Epidermal melanocyte (primary cell): ENCODE measurements around the gene GATC.

Experiments
- DNase-seq: peaks from one replicate; pipeline ENCODE4 v3.0.0; 2011; ENCODE audit warnings: low spot score; ENCODE audit not compliant: insufficient read length

The GATC gene

GRCh38 chr12:120445911-120446843 lies at the start of gene GATC, which contains the start of gene TRIAP1:
TSS of gene GATC (plus strand) at chr12:120446444. CDS start at chr12:120446481, 37 bp downstream.
TSS of gene TRIAP1 (minus strand) at chr12:120446384. CDS start at chr12:120446372, 12 bp downstream.
- DNase-seq = no peak

GRCh38 chr12:120397824-120398540 lies 48.3 kb upstream of the GATC start:
- DNase-seq = no peak

DNA sequence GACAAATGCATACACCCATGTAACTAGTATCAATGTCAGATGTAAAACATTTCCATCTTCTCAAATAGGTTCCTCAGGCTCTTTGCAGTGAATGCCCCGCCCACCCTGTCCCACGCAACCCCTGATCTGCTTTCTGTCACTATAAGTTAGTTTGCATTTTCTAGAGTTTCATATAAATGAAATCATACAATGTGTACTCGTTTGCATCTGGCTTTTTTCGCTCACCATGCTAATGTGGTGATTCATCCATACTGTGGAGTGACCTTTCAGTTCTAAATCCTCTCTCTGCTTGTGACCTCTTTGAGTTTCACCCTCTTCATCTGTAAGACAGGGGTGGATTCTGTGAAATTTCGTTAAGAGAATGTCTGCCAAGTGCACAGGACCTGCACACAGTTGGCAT lies 46.7 kb upstream of the GATC start:
- DNase-seq = no peak

- no peak for DNase-seq
These were observed 44.0 kb upstream of the GATC start for GRCh38 chr12:120402217-120402616.

- DNase-seq = no peak
These were observed 42.4 kb upstream of the GATC start for GRCh38 chr12:120403869-120404268.

GRCh38 chr12:120404271-120404670 lies 42.0 kb upstream of the GATC start:
- DNase-seq = no peak

- no peak for DNase-seq
These were observed 40.2 kb upstream of the GATC start for GRCh38 chr12:120406069-120406468.

- no peak for DNase-seq
These were observed 39.7 kb upstream of the GATC start for GRCh38 chr12:120406553-120406952.

GRCh38 chr12:120408771-120409170 lies 37.5 kb upstream of the GATC start:
- DNase-seq = no peak

DNA sequence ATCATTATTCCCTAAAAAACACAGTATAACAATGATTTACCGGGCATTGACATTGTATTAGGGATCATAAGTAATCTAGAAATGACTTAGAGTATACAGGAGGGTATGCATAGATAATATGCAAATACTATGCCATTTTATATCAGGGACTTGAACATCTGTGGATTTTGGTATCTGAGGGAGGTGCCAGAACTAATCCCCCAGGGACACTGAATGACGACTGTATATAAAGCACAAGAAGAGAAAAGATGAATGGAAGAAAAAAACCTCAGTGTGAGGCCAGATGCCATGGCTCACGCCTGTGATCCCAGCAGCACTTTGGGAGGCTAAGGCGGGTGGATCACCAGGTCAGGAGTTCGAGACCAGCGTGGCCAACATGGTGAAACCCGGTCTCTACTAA lies 33.8 kb upstream of the GATC start:
- DNase-seq = no peak

GRCh38 chr12:120413901-120414695 lies 32.1 kb upstream of the GATC start:
- DNase-seq = no peak

- DNase-seq = no peak
These were observed 29.6 kb upstream of the GATC start for GRCh38 chr12:120416490-120417216.

GRCh38 chr12:120417917-120418580 lies 28.2 kb upstream of the GATC start:
- no peak for DNase-seq

- DNase-seq = no peak
These were observed 24.5 kb upstream of the GATC start for GRCh38 chr12:120421701-120422100.

- no peak for DNase-seq
These were observed 23.3 kb upstream of the GATC start for GRCh38 chr12:120422892-120423456.

GRCh38 chr12:120425797-120426196 lies 20.4 kb upstream of the GATC start:
- no peak for DNase-seq

- DNase-seq = no peak
These were observed 17.5 kb upstream of the GATC start for GRCh38 chr12:120428597-120429229.

DNA sequence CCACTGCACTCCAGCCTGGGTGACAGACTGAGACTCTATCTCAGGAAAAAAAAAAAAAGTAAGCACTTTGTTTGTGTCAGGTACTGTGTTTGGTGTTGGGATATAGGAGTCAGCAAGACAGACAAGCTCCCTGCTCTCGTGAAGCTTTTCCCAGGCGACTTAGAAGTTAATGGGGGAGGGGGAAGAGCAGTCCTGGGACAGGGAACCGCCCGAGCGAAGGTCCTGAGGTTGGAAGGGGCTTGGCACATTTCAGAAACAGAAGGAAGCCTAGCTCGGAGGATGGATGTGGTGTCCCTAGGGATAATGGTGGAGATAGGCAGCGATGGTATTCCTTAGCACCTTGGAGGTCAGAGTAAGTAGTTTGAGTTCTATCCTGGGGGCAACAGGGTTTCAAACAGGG lies 16.9 kb upstream of the GATC start:
- DNase-seq = no peak

DNA sequence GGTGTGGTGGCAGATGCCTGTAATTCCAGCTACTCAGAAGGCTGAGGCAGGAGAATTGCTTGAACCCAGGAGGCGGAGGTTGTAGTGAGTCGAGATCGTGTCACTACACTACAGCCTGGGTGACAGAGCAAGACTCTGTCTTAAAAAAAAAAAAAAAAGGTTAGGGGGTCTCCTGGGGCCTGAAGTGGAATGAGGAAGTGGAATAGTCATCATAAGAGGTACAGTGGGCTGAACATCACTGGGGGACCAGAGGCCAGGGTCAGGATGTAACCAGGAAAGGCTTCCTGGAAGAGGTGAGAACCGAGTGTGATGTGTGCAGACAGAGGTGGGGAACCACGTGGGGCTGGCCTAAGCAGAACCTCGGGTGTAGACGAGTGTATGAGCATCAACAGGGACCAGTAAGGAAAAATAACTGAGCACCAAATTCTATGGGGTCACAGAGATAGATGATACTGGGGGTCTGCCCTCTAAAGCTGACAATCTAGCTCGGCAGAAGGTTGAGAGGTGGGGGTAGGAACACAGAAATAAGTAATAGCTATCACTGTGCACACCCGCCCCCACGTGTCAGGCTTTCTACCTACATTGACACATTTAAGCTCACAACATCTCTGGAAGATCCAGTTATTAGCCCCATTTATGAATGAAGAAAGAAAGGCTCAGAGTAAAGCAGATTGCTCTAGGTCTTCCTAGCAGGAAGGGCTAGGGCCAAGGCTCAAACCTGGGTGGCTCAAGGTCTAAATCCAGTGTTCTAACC lies 13.3 kb upstream of the GATC start:
- DNase-seq = no peak
